COR-L47 (cell line): ENCODE data around the gene RNF26.
"Not testable (repeated sequence)": the region's sequence is repeated elsewhere in the genome, so short reads cannot be mapped to it uniquely, and the experiment has no call there.

Experiments used
- DNase-seq: peaks from one replicate; lab custom pipeline; 2025; lab: John Stamatoyannopoulos, UW

The RNF26 gene

DNA sequence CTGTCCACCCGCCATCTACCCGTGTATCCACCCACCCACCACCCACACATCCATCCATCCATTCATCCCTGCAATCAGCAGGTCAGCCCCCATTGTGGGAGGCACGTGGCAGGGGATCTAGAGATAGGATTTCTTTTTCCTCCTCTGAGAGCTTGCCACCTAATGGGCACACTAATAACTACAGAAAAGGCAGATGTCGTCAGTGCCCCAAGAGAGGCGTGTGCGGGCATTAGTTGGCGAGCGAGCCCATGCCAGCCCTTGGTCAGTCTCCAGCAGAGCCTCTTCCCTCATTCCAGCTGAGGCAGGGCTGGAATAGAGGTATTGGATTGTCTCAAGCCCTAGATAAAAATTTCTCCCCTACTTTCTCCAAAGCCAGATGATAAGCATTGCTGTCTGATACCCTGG, 37.5 kb downstream of the RNF26 start:
- DNase-seq, result peak; percentile 71

- DNase-seq, result no peak
Observed at GRCh38 chr11:119372260-119373058, 38.1 kb downstream of the RNF26 start.

- DNase-seq, result no peak
Observed at GRCh38 chr11:119373059-119373920, 39.0 kb downstream of the RNF26 start.

- DNase-seq, result peak; percentile 64
Observed at GRCh38 chr11:119373921-119374631, 39.7 kb downstream of the RNF26 start.

DNA sequence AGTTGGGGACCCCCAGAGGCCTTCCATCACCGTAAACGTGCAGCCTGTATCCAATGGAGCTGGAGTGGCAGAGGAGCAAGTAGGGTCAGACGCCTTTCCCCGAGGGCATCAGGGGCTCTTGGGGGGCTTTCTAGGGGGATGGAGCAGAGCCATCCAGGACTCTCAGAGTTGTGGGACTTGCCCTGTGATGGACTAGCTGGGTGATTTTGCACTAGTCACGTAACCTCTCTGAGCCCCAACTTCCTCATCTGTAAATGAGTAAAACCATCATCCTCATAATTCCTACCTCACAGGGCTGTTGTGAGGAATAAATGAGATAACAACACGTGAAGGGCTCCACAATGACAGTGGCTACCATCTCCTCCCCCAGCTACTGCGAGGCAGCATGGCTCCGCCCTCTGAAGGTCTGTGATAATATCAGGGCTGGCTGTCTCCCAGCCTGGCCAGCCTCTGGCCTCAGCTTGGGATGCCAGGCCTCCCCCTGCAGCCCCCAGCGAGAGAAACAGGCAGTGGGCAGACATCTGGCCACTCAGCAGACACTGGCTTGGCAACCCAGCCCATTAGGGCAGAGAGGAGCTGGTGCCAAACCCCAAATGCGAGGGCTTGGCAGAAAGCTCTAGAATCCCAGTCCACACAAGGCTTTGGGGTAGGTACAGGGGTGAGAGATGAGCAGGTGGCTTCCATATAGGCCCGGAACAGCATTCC, 40.5 kb downstream of the RNF26 start:
- no peak for DNase-seq

DNA sequence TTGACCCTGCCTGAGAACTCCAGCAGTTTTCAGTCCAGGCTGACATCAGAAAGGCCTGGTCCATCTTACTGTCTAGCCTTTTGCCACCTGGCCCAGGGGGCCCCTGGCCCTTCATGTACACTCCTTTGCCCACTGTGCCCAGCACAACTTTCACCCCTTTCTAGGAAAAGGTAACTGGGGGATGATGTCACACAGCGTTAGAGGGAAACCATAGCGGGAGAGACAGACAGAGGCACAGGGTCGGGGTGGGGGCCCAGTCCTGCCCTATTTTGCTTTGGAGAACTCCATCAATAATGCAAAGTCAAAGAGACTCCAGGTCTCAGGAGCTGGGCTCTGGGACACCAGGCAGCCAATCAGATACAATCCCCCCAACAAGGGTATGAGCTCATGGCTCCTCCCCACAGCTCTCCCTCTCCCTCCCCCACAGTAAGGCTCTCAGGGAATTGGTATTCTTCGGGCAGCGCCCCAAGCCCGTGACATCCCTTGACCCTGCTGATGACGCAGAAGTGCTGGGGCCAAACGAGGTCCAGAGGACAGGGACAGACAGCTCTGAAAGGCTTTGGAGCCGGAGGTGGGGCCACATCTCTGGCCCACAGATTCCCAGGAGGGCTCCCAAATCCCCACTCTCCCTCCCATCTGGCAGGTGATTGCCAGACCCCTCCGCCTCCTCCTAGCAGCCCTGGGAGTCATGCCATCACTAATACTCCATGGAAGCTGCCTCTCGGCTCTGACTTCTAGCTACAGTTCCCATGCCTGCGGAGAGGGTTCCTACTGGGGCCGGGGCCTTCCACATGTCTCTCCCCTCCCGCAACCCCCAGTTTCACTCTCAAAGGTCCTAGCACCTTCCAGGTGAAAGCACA, 41.2 kb downstream of the RNF26 start:
- no peak for DNase-seq

- DNase-seq, result peak; percentile 90
Observed at GRCh38 chr11:119376197-119376847, 42.0 kb downstream of the RNF26 start.

DNA sequence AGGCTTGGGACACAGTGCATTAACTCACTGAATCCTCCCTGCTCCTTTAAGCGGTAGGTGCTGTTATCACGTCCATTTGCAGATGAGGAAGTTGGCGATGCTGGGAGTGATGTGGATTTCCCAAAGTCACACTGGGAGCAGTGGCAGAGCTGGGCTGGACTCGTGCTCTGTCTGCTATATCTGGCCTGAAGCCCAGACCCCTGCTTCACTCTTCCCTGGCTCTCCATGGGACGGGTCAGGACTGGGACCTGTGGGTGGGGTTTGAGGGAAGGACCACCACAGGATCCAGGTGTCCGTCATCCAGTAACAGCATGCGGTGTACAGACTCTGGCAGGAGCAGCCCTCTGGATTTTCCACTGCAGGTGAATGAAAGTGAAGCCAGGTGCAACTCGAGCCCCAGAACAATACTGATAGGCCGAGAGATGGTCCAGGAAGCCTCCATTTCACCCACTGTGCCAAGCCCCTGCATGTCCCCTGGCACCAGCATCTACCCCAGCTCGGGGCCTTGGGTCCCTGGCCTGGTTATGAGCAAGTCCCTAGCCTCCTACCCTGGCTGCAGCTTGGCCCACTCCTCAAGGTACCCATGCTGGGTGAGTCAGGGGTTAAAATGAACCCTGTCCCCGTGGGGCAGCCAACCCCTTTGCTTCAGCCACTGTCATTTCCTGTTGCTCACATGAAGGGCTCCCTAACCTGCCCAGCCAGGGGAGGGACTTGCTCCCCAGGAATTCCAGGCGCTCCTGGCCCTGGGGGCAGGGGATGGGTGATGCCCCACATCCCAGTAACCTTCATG, 43.0 kb downstream of the RNF26 start:
- DNase-seq, result no peak

- no peak for DNase-seq
Observed at GRCh38 chr11:119377961-119378667, 43.8 kb downstream of the RNF26 start.

GRCh38 chr11:119378851-119379465, 44.6 kb downstream of the RNF26 start:
- no peak for DNase-seq

DNA sequence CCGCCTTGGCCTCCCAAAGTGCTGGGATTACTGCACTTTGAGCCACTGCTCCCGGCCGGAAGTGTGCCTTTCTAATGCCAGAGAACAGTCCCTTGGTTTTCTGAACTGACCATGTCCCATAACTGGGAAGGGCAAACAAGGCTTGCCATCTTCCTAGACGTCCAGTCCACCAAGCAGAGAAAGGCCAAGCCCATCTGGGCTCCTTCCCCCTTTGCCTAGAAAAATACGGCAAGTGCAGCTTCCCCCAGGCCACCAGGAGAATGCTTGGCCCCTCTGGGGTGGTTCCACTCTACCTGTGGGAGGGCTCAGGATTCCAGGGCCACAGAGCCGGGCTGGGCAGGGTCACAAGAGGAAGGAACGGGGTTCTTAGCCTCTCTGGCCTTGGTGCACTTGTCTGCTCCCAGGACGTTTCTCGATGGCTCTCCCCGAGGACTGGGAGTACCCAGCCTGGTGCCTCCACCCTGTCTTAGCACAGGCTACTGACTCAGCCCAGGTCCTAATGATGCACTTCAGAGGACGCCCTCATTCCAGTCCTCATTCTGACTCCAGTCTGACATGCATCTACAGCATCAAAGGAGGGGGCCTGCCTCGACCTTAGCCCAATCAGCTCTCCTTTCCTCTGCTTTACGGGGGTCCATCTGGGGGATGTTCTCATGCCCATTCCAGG, 46.0 kb downstream of the RNF26 start:
- DNase-seq, result no peak

DNA sequence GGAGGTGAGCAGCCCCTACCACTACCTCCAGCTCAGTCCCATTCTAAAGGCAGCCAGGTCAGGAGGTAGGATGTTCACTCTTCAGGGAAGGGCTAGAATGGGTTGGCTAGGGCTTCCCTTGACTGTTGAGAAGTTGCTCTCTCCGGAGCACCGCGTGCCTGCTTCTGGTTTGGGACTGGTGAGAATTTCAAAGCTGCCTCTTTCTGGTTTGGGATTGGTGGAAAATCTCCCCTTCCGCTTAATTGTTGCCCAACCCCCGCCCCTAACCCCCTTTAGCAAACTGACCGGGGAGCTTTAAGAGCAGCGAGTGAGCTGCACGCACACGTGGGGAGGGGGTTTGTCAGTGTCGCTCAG, 46.5 kb downstream of the RNF26 start:
- no peak for DNase-seq

- peak; percentile 94 for DNase-seq
Observed at GRCh38 chr11:119381181-119381988, 47.1 kb downstream of the RNF26 start, which contains the start of gene USP2. TSS of gene USP2 (minus strand) at chr11:119381690. CDS start at chr11:119373480, 8,210 bp downstream.

DNA sequence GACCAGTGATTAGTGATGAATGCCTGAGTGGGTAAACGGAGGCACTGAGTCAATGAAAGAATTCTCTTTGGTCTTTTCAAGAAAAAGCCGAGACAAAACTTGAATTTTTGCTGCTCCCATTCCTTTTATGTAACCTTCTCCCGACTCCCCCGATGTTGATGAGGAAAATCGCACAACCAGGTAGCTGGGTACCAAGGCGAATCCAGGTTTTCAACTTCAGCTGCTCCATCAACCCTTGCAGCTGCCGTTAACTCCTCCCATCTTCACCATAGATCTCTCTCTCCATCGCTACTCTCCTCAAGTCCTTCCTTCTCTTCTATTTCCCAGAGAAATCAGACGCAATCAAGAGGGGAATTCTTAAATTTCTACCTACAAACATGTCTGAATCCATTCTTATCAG, 47.8 kb downstream of the RNF26 start:
- no peak for DNase-seq

DNA sequence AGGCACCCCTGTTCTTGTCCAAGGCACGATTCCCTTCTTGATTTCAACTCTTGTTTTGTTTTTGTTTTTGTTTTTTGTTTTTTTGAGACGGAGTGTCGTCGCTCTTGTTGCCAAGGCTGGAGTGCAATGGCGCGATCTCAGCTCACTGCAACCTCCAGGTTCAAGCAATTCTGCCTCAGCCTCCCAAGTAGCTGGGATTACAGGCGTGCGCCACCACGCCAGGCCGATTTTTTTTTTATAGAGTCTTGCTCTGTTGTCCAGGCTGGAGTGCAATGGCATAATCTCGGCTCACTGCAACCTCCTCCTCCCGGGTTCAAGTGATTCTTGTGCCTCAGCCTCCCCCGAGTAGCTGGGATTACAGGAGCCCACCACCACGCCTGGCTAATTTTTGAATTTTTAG, 48.2 kb downstream of the RNF26 start:
- DNase-seq, result not testable (repeated sequence)

- no peak for DNase-seq
Observed at GRCh38 chr11:119384332-119384731, 50.0 kb downstream of the RNF26 start.
